HG02623 (cell line): ENCODE measurements around the gene HSPA1A.
"Not testable (repeated sequence)": the region's sequence is repeated elsewhere in the genome, so short reads cannot be mapped to it uniquely, and the experiment has no call there.

Source experiments
- ATAC-seq: cut with Tn5 transposase; IDR thresholded peaks from one replicate; pipeline ENCODE4 v1.9.1; 2021; ENCODE audit warnings: moderate library complexity; ENCODE audit not compliant: unreplicated experiment

The HSPA1A gene

DNA sequence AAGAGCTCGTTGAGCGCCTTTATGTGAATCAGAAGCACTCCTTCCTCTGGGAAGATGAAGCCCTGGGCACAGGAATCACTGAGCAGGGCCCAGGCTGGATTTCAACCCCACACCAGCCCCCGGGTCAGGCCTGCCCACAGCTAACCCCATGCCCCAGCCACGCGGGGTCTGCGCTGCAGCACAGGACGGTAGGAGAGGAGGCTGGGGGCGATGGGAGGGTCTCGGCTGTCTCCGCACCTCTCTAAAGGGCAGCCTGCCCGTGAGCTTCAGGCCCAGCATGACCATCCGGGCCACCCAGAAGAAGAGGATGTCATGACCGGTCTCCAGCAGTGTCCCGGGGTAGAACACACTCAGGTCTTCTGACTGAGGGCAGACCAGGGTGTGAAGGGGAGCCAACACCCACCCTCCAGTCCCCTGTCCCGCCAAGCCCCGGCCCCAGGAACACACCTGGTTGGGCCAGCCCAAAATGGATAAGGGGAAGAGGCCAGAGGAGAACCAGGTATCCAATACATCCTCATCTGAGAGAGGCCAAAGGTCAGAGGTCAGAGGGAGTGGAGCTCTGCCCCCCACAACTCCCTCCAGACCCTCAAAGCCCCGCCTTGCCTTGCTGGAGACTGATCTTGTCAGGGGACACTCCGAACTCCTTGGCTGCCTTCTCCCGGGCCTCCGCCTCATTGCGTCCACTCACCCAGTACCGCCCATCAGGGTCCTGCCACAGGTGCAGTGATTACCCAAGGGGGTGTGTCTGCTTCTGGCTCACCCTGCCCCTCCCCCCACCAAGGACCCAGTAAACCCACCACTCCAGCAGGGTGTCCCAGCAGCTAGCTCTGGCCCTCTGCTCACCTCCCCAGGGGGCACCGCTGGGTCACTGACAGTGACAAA lies 33.9 kb upstream of the HSPA1A start:
- ATAC-seq: no peak

DNA sequence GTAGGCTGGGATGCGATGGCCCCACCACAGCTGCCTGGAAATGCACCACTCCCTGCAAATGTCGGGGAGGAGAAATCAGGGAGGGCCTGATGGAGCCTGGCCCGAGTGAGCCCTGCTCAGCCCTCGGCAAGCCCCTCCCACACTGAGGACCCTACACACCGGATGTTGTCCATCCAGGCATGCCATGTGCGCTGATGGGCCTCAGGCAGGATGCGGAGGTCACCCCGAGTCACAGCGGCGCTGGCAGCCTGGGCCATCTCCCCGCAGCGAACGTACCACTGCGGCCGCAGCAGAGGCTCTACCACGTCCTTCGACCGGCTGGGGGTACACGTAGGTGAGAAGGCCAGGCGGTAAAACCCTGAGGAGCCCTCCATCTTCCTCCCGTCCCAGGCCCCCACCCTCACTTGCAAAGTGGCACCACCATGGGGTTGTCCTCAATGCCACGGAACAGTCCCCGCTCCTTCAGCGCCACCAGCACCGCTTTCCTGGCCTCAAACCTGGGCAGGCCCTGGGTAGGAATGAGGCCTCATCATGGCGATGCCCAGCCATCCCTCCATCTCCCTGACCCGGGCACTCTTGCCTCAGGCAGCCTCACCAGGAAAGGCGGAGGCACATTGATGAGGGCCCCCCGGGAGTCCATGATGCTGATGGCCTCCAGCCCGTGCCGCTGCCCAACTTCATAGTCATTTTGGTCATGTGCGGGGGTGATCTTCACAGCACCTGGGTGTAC lies 33.1 kb upstream of the HSPA1A start:
- no peak for ATAC-seq

DNA sequence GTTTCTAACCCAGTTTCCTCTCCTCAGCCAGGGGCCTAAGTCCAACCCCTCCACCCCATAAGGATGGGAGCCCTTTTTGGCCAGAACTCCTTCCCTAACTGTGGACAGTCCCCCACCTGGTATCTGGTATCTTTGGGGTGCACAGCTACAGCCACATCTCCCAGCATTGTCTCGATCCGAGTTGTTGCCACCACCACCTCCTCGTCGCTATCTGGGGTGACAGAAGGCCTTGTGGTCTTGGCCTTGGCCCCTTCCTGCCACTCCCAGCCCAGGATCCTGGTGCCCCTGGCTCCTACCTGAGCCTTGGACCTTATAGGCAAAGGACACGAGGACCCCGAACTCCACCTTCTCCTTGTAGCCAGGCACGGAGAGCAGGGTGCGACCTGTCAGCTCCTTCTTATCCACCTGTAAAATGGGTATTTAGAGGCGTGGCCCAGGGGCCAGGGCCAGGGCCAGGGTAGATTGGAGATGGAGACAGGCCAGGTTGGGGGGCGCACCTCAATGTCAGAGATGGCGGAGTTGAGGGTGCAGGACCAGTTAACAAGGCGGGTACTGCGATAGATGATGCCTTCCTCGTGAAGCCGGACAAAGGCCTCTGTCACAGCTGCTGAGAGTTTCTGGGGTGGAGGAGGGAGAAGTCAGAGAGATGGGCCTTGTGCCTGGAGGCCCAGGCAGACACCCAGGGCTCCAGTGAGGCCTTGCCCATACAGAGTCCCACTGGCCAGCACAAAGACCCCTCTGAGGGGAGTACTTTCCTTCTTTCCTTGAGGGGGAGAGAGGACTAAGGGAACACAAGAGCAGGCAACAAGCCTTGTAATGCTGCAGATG lies 31.0 kb upstream of the HSPA1A start:
- no peak for ATAC-seq

DNA sequence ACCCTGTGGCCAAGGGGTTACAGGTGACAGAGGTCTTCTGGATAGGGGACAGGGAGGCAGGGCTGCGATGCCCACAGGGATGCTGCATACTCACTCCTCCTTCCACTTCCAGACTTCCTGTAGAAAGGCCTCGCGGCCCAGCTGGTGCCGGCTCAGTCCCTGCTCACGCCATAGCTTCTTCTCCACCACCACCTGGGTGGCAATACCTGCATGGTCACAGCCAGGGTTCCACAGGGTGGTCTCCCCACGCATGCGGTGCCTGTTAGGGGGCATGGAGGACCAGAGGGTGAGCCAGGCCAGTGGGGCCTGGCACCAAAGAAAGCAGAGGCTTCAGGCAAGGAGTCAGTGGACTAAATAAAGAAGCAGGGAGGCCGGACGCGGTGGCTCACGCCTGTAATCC lies 29.9 kb upstream of the HSPA1A start:
- no peak for ATAC-seq

DNA sequence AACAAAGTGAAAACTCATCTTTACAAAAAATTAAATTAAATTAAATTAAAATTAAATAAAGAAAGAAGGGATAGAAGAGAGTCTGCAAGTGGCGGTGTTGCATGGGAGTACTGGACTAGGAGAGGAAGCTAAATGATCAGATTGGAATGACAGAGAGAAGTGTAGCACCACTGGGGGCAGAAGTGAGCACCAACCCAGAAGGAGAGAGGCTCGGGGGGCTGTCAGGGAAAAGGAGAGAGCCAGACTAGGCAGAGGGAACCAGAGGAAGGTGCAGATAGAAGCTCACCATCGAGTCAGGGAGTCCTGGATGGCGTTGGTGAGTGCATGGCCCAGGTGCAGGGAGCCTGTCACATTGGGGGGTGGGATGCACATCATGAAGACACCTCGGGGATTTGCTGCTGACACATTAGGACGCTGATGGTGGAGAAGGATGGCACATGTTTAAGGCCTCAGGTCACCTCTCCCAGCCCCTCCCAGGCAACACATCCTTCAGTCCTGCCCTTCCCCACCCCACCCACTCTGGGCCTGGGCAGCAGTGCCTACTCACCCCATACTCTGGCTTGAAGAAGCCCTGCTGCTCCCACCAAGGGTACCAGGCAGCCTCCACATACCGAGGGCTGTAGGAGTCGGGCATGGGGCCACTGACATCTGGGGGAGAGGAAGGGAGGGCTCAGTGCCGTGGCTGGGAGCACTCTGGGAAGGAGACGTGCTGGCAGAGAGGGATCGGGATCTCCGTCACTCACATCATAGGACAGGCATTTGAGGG lies 23.8 kb upstream of the HSPA1A start:
- no peak for ATAC-seq

DNA sequence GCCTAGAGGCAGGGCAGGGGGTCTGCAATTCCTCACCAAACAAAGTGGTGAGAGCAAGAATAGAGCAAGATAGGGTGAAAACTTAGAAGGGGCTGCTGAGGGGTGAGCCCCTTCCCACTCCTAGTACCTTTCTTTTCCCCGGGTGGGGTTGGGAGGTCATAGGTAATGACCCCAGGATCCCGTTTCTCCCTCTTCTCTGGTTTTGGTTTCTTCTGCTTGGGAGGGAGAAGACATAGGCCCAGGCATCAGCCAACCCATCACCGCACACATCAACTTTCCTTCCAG lies 23.3 kb upstream of the HSPA1A start:
- ATAC-seq: no peak

DNA sequence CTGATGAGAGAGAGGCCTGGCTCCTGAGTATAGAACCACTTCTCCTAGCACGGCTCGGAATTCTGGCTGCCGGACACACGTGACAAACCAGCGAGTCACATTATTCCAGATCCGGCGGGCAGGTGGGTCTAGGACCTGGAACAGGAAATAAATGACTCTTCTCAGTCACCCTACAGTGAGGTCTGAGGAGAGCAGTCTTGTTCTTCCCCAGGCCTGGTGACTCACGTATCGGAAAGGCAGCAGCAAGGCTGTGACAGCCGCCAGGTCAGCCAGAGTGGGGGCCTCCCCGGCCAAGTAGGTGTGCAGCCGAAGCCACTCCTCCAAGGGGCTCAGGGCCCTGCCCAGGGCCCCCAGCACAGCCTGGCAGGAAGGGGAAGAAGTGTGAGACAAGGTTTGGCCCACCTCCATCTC lies 22.6 kb upstream of the HSPA1A start:
- no peak for ATAC-seq

DNA sequence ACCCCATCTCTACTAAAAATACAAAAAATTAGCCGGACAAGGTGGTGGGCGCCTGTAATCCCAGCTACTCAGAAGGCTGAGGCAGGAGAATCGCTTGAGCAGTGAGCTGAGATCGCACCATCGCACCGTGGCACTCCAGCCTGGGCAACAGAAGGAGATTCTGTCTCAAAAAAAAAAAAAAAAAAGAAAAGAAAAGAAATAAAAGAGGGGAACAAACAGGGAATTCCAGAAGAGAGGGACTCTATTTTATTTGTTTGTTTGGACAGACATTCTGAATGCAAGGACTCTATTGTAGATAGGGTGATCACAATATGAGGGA lies 21.5 kb upstream of the HSPA1A start:
- not testable (repeated sequence) for ATAC-seq

DNA sequence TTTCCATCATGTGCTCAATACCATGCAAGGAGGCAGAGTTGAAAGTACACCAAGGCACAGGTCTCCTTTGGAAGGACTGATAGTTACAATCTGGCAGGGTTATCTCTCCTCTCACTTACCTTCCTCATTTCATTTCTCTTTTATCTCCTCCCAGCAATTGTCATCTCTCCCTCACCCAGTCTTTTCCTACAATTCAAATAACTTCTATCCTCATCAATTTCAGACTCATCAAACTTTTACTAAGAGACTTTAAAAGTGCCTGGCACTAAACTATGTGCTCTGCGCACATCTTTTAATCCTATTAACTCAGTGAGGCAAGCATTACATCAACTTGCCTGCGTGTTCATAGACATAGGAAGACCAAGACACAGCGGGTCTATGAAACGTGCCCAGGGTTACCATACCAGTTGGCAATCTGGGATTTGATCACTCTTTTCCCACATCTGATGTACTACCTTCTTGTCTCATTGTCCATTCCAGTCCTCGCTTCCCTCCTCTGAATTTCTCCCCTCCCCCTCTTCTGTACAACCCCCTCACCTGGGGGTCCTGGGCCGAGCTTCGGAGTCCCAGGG lies 21.0 kb upstream of the HSPA1A start:
- no peak for ATAC-seq

DNA sequence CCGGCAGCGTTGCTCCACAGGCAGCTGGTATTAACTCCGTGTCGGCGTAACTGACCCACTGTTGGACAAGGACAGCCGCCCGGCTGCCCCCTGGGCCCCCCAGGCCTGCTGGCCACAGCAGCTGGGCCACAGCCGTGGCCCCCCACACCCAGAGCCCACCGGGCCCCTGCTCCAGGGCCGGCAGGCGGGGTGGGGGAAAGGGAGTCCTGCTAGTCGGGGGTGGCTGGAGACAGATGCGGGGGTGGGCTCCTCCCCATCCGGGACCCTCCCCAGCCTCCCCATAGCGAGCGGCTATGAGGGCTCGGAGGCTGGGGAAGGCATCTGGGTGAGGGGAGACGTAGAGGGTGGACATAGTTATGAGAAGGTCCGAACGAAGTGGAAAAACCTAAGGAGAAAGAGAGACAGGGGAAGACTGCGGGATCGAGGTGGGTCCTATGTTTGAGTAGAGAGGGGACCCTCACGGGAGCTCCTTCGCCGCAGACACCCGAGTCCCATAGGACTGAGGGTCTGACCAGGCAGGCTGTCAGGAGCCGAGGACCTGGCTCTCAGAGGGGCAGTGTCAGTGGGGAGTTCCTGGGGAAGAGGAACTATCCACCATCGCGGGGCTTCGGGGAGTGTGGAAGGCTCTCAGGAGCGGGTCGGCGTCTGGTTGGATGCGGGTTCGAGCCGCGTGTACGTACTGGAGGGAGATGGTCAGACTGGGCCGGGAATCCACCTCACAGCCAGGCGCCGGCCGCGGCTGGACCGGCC lies 20.3 kb upstream of the HSPA1A start:
- no peak for ATAC-seq

DNA sequence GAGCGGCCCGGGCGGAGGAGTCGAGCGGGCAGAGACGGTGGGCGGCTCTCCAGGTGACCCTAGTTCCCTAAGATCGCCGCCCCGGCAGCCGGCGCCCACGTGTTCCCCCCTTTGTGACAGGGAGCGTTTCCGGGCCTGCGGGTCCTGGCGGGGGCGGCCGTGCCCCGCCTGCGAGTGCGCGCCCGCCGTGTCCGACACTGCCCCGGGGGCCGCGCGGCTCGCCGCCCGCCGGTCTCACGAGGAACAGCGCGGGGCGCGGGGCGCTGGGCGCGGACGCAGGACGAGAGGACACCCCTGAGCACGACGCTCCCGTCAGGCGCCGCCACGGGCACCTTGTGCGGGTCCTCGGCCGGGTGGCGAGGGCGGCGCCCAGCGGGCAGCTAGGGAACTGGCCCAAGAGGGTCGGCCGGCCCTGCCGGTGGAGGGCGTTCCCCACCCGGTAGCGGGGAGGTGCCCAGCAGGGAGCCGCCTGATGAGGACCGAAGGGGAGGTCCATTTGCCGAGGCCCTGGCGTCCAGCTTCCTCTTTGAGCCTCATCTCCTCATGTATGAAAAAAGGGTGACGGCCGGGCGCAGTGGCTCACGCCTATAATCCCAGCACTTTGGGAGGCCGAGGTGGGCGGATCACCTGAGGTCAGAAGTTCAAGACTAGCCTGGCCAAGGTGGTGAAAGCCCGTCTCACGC lies 19.6 kb upstream of the HSPA1A start, which contains the start of gene VARS1:
Gene VARS1, minus strand, starts transcription at position 137 of the 683 bp plus-strand sequence. CDS start 535 bp downstream, outside the sequence.
- peak; percentile 72 for ATAC-seq

DNA sequence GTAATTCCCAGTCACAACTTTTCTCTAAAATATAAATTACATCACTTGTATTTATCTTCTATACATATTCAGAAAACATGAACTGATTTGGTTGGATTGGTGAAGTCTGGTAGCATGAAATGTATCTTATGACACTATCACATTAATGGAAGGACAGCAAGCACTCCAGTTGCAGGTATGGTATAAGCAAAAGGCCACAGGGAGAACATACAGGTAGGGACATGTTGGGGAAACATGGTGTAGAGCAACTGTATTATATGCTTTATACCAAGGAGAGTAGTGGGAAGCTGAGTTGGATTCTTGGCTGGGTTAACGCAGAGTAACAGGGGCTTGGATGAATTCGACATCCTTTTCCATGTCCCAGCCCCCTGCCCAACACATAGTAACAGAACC lies 18.4 kb upstream of the HSPA1A start:
- no peak for ATAC-seq

DNA sequence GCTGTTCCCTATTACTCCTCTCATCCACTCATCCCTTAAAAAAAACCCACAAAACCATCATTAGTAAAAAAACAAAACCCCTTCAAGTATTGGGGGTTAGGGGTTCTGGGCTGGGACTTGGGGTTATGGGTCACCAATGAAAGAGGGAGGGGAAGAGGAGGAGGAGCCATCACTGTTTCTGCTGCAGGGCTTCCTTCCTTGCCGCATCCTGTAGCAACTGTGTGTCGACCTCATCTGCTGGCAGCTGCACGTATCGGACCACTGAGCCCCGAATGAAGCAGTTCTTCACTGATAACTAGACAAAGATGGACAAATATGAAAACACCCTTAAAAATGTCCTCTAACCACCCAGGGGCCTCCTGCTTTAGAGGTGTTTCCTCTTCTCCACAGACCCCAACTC lies 17.8 kb upstream of the HSPA1A start:
- no peak for ATAC-seq

DNA sequence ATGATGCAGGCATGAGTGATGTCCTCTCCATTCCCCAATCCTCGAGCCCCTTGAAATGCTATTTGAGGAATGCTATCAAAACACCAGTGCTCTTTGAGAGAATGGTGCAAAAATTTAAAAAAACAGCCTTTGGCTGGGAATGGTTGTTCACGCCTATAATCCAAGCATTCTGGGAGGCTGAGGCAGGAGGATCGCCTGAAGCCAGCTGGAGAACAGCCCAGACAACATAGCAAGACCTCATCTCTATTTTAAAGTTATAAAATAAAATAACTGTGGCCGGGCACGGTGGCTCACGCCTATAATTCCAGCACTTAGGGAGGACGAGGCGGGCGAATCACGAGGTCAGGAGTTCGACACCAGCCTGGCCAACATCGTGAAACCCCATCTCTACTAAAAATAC lies 15.6 kb upstream of the HSPA1A start:
- ATAC-seq: no peak

DNA sequence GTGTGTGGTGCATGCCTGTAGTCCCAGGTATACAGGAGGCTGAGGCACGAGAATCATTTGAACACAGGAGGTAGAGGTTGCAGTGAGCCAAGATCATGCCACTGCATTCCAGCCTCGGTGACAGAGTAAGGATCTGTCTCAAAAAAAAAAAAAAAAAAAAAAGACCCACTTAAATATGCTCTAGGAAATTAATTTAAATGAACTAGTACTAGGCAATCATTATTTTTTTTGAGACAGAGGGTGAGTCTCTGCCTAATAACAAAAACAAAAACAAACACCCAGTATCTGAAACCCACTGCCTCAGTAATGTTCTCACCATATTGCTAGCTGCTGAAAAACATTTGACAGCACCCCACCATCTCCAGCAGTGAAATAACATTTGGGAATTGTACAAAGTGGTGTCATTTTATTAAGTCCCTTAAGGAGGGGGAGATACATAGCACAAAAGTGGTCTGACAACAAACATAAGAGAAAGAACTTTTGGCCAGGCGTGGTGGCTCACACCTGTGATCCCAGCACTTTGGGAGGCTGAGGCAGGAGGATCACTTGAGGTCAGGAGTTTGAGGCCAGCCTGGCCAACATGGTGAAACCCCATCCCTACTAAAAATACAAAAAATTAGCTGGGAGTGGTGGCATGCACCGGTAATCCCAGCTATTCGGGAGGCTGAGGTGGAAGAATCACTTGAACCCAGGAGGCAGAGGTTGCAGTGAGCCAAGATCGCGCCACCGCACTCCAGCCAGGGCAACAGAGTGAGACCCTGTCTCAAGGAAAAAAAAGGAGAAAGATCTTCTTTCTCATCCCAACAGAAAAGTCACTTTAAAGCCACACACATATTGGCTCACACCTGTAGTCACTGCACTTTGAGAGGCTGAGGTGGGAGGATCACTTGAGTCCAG lies 14.1 kb upstream of the HSPA1A start:
- ATAC-seq: not testable (repeated sequence)

DNA sequence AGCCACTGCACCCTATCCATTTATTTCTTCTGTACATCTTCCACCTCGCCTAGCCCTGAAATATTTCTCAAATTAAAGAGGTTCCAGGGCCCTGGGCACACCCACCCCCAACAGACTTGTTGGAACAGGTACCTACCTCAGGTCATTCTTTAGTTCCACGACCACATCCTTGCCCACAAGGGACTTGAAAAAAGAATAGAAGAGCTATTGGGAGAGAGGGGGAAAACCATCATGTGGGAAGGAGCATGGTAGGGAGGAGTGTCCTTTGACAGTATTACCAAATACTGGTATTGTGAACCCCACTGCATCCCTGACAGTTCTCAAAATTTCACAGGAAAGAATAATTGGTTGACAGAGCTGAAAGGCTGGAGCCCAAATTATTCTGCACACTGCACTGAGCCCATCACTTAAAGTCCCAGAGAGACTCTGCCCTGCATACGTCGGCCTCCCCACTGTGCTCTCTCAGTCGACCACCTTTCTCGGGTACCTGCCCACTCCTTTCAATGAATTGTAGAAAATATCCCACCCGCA lies 9.3 kb upstream of the HSPA1A start:
- no peak for ATAC-seq

DNA sequence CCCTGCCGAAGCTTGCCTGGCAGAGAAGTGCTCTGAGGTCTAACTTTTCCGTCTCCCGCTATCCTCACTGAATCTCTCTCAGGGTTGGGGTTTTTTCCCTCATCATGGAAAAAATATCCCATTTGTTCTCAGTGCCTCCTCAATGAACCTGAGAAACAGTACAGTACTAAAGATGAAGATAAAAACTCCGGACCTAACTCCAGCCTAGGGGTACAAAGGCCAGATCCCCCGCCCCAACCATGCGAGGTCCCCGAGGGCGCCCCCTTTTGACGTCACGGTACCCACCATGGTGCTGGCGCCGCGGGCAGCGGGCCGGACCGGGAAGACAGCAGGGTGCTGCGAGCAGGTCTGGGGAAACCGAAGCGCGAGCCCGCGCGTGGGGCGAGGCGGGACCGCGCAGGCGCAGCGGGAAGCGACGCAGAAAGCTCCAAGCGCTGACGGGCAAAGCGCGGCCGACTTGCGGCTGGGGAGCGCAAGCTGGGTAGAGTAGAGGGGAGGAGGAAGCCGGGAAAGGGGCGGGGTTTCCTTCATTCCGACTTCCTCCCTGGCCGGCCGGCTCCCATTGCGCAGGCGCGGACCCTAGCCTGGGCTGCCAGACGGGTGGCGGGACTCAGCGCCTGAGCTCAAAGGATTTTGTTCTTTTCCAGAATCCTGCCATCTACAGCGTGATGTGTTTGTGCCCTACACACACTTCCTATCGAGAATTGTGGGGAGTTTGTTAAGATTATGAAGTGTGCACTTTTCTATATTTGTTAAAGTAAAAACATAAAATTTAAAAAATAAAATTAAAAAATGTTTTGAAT lies 8.7 kb upstream of the HSPA1A start, which contains the start of gene LSM2:
Gene LSM2, minus strand, starts transcription at position 497 of the 803 bp plus-strand sequence. Its CDS starts 209 bp downstream, at position 288.
- peak; percentile 84 for ATAC-seq
